Measurements from ENCODE around the gene AGXT2. TPM values are rescaled to one million over a fixed set of nuclear protein-coding genes. Genes with fewer than 3 reads are reported as not detected.

AGXT2 gene
- total and polyA plus RNA-seq, 10 of the 15 experiments (the other 5 are each of a cell fraction or from before 2014, with no cell fraction given), result not detected

GRCh38 chr5:35048910-35049309 is 1.2 kb upstream of the AGXT2 start (continued):
- TF ChIP-seq MYC (IDR thresholded peaks at IDR 0.05; ENCODE audit: insufficient read depth, insufficient read length, insufficient replicate concordance, low read length, severe bottlenecking) (no peak), KLF5 (IDR thresholded peaks at IDR 0.05; ENCODE audit: partially characterized antibody) (no peak), SMARCA5 (IDR thresholded peaks at IDR 0.05) (no peak), CBFB (IDR thresholded peaks at IDR 0.05; ENCODE audit: low read depth) (no peak), DPF2 (IDR thresholded peaks at IDR 0.05) (no peak), RELA (IDR thresholded peaks at IDR 0.05; ENCODE audit: borderline replicate concordance, partially characterized antibody) (no peak)

GRCh38 chr5:35046774-35047173 is 975 bp downstream of the AGXT2 start:
- ATAC-seq (no peak), FAIRE-seq (no peak), DNase-seq (ENCODE audit: low read depth, low spot score) (no peak)
- ChIA-PET POLR2A (no interaction called here), RAD21 (ENCODE audit: unreplicated experiment) (no interaction called here), CTCF (no interaction called here), SMC1A (ENCODE audit: uncharacterized antibody, unreplicated experiment) (interaction anchor here (1.4 kb wide), 1 partner anchor 77 kb away, joined by 3 read pairs; no protein-coding TSS in a partner anchor)
- H3K36me3 ChIP-seq (ENCODE audit: control insufficient read depth in 2 of 2, insufficient read depth in 2 of 2, low read length in 1 of 2), result no peaks in the 10 kb centered on the region
- H3K9me3 ChIP-seq (replicated peaks; ENCODE audit: control insufficient read depth, insufficient read depth, low read length), result no peaks in the 10 kb centered on the region
- no peak overlapping the region for H3K9ac ChIP-seq (ENCODE audit: control insufficient read depth, insufficient read depth, low read length)
- no peak overlapping the region for H2AFZ ChIP-seq (ENCODE audit: control insufficient read depth, low read depth, low read length)
- H3K79me2 ChIP-seq (ENCODE audit: control insufficient read depth, insufficient read depth, low read length), result no peaks in the 10 kb centered on the region
- no peak overlapping the region for H3K27ac ChIP-seq (ENCODE audit: control insufficient read depth, insufficient read depth)
- no peaks in the 10 kb centered on the region for H3K27me3 ChIP-seq (replicated peaks in 1 of 2; ENCODE audit: control insufficient read depth in 2 of 2, insufficient read depth in 2 of 2, low read length in 1 of 2)
- H4K20me1 ChIP-seq (ENCODE audit: control insufficient read depth, insufficient read depth), result no peaks in the 10 kb centered on the region
- TF ChIP-seq HDAC6 (IDR thresholded peaks at IDR 0.05; ENCODE audit: unreplicated experiment) (no peak), YY1 (IDR thresholded peaks at IDR 0.05; ENCODE audit: low read depth, low read length) (no peak), BCLAF1 (IDR thresholded peaks at IDR 0.05) (no peak), IRF3 (IDR thresholded peaks at IDR 0.05) (no peak), CREM (IDR thresholded peaks at IDR 0.05; ENCODE audit: low read depth) (no peak), PAX5 (IDR thresholded peaks at IDR 0.05; ENCODE audit: borderline replicate concordance, low read depth, low read length) (no peak)
- in situ Hi-C loops (cut with MboI), result no loop called here
- WGBS (ENCODE audit: insufficient coverage, insufficient replicate concordance, low lambda C conversion rate, missing lambda C conversion rate), result 39% methylated on average over 4 of the region's 4 CpGs
- no peak overlapping the region for H3K4me3 ChIP-seq
- intact Hi-C loops (cut with micrococcal nuclease; ENCODE audit: unreplicated experiment), result no loop called here
- no peaks in the 10 kb centered on the region for H3K4me1 ChIP-seq (ENCODE audit: control insufficient read depth, insufficient read depth, low read length)
- BruUV-seq (replicated peaks), result no TSS peak
- no peak overlapping the region for H3K4me2 ChIP-seq (ENCODE audit: control insufficient read depth, insufficient read depth)

Data from GM12878 (cell line).